HG03565 (cell line): ENCODE measurements around the gene ZMYND15.
A peak's percentile ranks its signal among the peaks of the same experiment; 100 is the strongest.

Source experiments
- ATAC-seq: cut with Tn5 transposase; IDR thresholded peaks from one replicate; pipeline ENCODE4 v1.9.1; 2021; ENCODE audit warnings: mild to moderate bottlenecking, moderate library complexity; ENCODE audit not compliant: unreplicated experiment

The ZMYND15 gene

GRCh38 chr17:4785311-4786105, 45.9 kb downstream of the ZMYND15 start:
- ATAC-seq: no peak

- ATAC-seq: no peak
Observed at GRCh38 chr17:4786106-4786511, 46.5 kb downstream of the ZMYND15 start, which contains the start of gene VMO1. Gene VMO1, minus strand, starts transcription at chr17:4786364. Its CDS starts 12 bp downstream, at chr17:4786352.

GRCh38 chr17:4786516-4786915, 46.9 kb downstream of the ZMYND15 start:
- ATAC-seq: no peak

GRCh38 chr17:4788159-4788806, 48.6 kb downstream of the ZMYND15 start:
- no peak for ATAC-seq

GRCh38 chr17:4788807-4789700, 49.4 kb downstream of the ZMYND15 start, which contains the start of gene GLTPD2:
Gene GLTPD2, plus strand, starts transcription at chr17:4788964. Its CDS starts 48 bp downstream, at chr17:4789012.
- ATAC-seq: no peak

GRCh38 chr17:4789701-4789950, 50.0 kb downstream of the ZMYND15 start:
- ATAC-seq: no peak

- peak; percentile 70 for ATAC-seq
Observed at GRCh38 chr17:4789951-4790704, 50.5 kb downstream of the ZMYND15 start.

- ATAC-seq: no peak
Observed at GRCh38 chr17:4790705-4791088, 51.1 kb downstream of the ZMYND15 start.

- ATAC-seq: no peak
Observed at GRCh38 chr17:4795168-4795567, 55.5 kb downstream of the ZMYND15 start.
